Measurements from ENCODE around the gene CLASP1.

- TF ChIP-seq, protein P1, sequence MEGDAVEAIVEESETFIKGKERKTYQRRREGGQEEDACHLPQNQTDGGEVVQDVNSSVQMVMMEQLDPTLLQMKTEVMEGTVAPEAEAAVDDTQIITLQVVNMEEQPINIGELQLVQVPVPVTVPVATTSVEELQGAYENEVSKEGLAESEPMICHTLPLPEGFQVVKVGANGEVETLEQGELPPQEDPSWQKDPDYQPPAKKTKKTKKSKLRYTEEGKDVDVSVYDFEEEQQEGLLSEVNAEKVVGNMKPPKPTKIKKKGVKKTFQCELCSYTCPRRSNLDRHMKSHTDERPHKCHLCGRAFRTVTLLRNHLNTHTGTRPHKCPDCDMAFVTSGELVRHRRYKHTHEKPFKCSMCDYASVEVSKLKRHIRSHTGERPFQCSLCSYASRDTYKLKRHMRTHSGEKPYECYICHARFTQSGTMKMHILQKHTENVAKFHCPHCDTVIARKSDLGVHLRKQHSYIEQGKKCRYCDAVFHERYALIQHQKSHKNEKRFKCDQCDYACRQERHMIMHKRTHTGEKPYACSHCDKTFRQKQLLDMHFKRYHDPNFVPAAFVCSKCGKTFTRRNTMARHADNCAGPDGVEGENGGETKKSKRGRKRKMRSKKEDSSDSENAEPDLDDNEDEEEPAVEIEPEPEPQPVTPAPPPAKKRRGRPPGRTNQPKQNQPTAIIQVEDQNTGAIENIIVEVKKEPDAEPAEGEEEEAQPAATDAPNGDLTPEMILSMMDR (conservative IDR thresholded peaks at IDR 0.05) = no peak
- no peak for TF ChIP-seq ZFX (IDR thresholded peaks at IDR 0.05)
These were observed 358.0 kb downstream of the CLASP1 start for GRCh38 chr2:121291251-121291580.
